Breast epithelium (tissue), 4 donors: ENCODE measurements around the gene PPTC7. TPM values are rescaled to one million over a fixed set of nuclear protein-coding genes. Genes with fewer than 3 reads are reported as not detected.
"Not testable (repeated sequence)": the region's sequence is repeated elsewhere in the genome, so short reads cannot be mapped to it uniquely, and the experiment has no call there.

Experiments used
- DNase-seq, 2 donors: peaks; one replicate each; pipeline ENCODE4 v3.0.0-alpha.2; 2019; ENCODE audit warnings: low spot score in 2 of 2
- H3K27ac ChIP-seq, 2 donors: fragments of 200-600 bp; sonication (generic) in 1 of 2; one replicate each; pipeline ENCODE4 v1.5.1; 2016 to 2019; ENCODE audit warnings: mild to moderate bottlenecking in 1 of 2
- H3K27me3 ChIP-seq, 2 donors: fragments of 200-600 bp; sonication (generic) in 1 of 2; one replicate each; pipeline versions ENCODE4 v1.5.1 to v1.6.0; 2017 to 2019; ENCODE audit warnings: control low read depth in 1 of 2, mild to moderate bottlenecking in 1 of 2
- H3K36me3 ChIP-seq: fragments of 200-600 bp; one replicate; pipeline ENCODE4 v1.5.1; 2019
- H3K4me1 ChIP-seq, 2 donors: fragments of 200-600 bp; sonication (generic); one replicate each; pipeline ENCODE4 v1.5.1; 2016 to 2019; ENCODE audit warnings: control low read depth in 1 of 2
- H3K4me3 ChIP-seq, 3 donors: fragments of 200-600 bp; sonication (generic); 1 replicate in 2 of 3; 2 replicates in 1 of 3; pipeline ENCODE4 v1.5.1; 2016 to 2019; ENCODE audit warnings: mild to moderate bottlenecking in 3 of 3, moderate library complexity in 2 of 3
- H3K9me3 ChIP-seq, 2 donors: fragments of 200-600 bp; sonication (generic) in 1 of 2; one replicate each; pipeline ENCODE4 v1.5.1; 2016 to 2019; ENCODE audit warnings: control low read depth in 1 of 2
- CTCF ChIP-seq, 3 donors: fragments of 450-650 bp; IDR thresholded peaks; one replicate each; pipeline ENCODE4 v1.5.1; 2016 to 2017; ENCODE audit warnings: antibody characterized with exemption in 3 of 3, mild to moderate bottlenecking in 3 of 3, moderate library complexity in 3 of 3
- POLR2A ChIP-seq: fragments of 450-650 bp; IDR thresholded peaks from one replicate; pipeline ENCODE4 v1.6.1; 2016; ENCODE audit warnings: antibody characterized with exemption, mild to moderate bottlenecking, moderate library complexity
- POLR2AphosphoS5 ChIP-seq, 3 donors: sonication (generic); formaldehyde crosslinking; IDR thresholded peaks; one replicate each; pipeline ENCODE4 v1.6.1; 2017; ENCODE audit warnings: antibody characterized with exemption in 3 of 3
- intact Hi-C: fragments of 100-400 bp; cut with DNase I; formaldehyde crosslinking; loops from one replicate; pipeline ENCODE4 v1.15.1; 2023; ENCODE audit warnings: low total_unique reads
- total RNA-seq, 3 donors: library from RNA; depleted of rRNA; stranded (reverse); fragments of >200 nt; gene quantifications; one replicate each; pipeline ENCODE4 v1.1.0, GENCODE V29; 2016

The PPTC7 gene
- total RNA-seq, 3 donors from 2014 or later = 21.6 to 31.9 (median 26.7) TPM

DNA sequence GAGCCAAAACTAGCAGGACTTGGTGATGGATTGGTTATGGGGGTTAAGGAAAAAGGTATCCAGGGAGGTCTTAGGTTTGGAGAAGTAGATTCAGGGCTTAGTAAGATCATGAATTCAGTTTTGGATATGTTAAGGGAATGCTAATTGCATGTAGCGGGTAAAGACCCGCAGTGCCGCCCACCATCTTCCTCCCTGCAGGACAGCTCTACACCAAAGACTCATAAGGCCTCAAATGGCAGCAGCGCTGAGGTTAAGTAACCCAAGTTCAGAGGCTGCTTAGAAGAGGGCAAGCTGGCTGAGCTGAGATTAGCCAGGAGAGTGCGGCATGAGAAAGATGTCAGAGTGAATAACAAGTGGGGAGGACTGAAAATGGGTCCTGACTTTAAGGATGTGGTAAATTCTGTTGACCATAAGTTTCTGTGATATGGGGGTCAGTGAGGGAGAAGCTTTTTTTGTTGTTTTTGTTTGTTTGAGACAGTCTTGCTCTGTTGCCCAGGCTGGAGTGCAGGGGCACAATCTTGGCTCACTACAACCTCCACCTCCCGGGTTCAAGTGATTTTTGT is 54.8 kb downstream of the PPTC7 start:
- Histone ChIP-seq H3K4me1 (peaks cover 0 to 9% of the 10 kb centered on the region in 2 donors), H3K36me3 (no peaks in the 10 kb centered on the region), H3K27ac (no peak overlapping the region), H3K4me3 (no peak overlapping the region), H3K27me3 (no peaks in the 10 kb centered on the region), H3K9me3 (no peaks in the 10 kb centered on the region)
- DNase-seq = no peak
- TF ChIP-seq POLR2A (no peak), POLR2AphosphoS5 (IDR thresholded peaks at IDR 0.05) (no peak), CTCF (IDR thresholded peaks at IDR 0.05) (no peak)
- intact Hi-C loops = no loop called here

- H3K36me3 ChIP-seq, H3K4me3 ChIP-seq, H3K4me1 ChIP-seq, H3K9me3 ChIP-seq, intact Hi-C loops, H3K27ac ChIP-seq, H3K27me3 ChIP-seq, DNase-seq: not testable (repeated sequence)
Measured at GRCh38 chr12:110520876-110521712, 62.0 kb downstream of the PPTC7 start.

- H3K27me3 ChIP-seq, H3K27ac ChIP-seq, H3K9me3 ChIP-seq, H3K4me1 ChIP-seq, intact Hi-C loops, H3K4me3 ChIP-seq, H3K36me3 ChIP-seq, DNase-seq: not testable (repeated sequence)
Measured at GRCh38 chr12:110518014-110518413, 65.1 kb downstream of the PPTC7 start.

GRCh38 chr12:110516995-110517394 is 66.1 kb downstream of the PPTC7 start:
- Histone ChIP-seq H3K36me3 (no peaks in the 10 kb centered on the region), H3K27ac (no peak overlapping the region), H3K27me3 (no peaks in the 10 kb centered on the region), H3K4me1 (no peaks in the 10 kb centered on the region), H3K4me3 (no peak overlapping the region), H3K9me3 (no peaks in the 10 kb centered on the region)
- intact Hi-C loops = no loop called here
- TF ChIP-seq POLR2A = no peak
- no peak for TF ChIP-seq POLR2AphosphoS5 (IDR thresholded peaks at IDR 0.05)
- TF ChIP-seq CTCF (IDR thresholded peaks at IDR 0.05) = no peak
- no peak for DNase-seq

DNA sequence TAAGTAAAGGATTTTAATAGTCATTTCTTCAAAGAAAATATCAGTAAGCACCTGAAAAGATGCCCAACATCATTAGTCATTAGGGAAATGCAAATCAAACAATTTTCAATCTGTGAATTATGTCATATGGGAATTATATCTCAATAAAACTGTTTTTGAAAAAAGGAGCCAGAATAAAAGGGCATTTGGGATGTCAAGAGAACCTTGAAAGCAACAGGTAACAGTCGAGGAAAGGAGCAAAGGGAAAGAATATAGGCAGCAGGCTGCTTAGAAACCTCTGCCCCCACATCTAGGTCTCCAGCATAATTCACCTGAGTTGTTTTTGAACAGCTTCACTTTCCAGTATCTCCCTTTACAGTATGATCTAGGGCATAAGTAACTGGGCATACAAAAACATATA is 68.8 kb downstream of the PPTC7 start:
- no peaks in the 10 kb centered on the region for H3K9me3 ChIP-seq
- intact Hi-C loops = loop anchor here (5.0 kb wide), 1 partner anchor 88 kb away; no protein-coding TSS in a partner anchor
- H3K4me3 ChIP-seq = no peak overlapping the region
- no peaks in the 10 kb centered on the region for H3K27me3 ChIP-seq
- no peak overlapping the region for H3K27ac ChIP-seq
- H3K4me1 ChIP-seq = no peaks in the 10 kb centered on the region
- H3K36me3 ChIP-seq = no peaks in the 10 kb centered on the region
- TF ChIP-seq CTCF (IDR thresholded peaks at IDR 0.05) (no peak), POLR2A (no peak), POLR2AphosphoS5 (IDR thresholded peaks at IDR 0.05) (no peak)
- no peak for DNase-seq

GRCh38 chr12:110513842-110514241 is 69.3 kb downstream of the PPTC7 start:
- no peaks in the 10 kb centered on the region for H3K4me1 ChIP-seq
- H3K36me3 ChIP-seq = no peaks in the 10 kb centered on the region
- H3K27ac ChIP-seq = no peak overlapping the region
- DNase-seq = no peak
- H3K27me3 ChIP-seq = no peaks in the 10 kb centered on the region
- no peak overlapping the region for H3K4me3 ChIP-seq
- no peaks in the 10 kb centered on the region for H3K9me3 ChIP-seq
- TF ChIP-seq POLR2AphosphoS5 (IDR thresholded peaks at IDR 0.05) (no peak), CTCF (IDR thresholded peaks at IDR 0.05) (no peak), POLR2A (no peak)
- intact Hi-C loops = loop anchor here (5.0 kb wide), 1 partner anchor 88 kb away; no protein-coding TSS in a partner anchor
